Activated CD4-positive, alpha-beta T cell treated with anti-CD3 and anti-CD28 coated beads, Interleukin-2, amount 10 ng/mL, durations not matched to agents 24 days and 14 days (primary cell): ENCODE measurements around the gene GPR15LG. TPM values are rescaled to one million over a fixed set of nuclear protein-coding genes. Genes with fewer than 3 reads are reported as not detected.
A peak's percentile ranks its signal among the peaks of the same experiment; 100 is the strongest.
"Not testable (repeated sequence)": the region's sequence is repeated elsewhere in the genome, so short reads cannot be mapped to it uniquely, and the experiment has no call there.

Experiments
- DNase-seq: peaks from one replicate; pipeline ENCODE4 v3.0.0; 2022
- H3K27ac Mint-ChIP-seq: one replicate; pipeline ENCODE4 v1.8.0; 2022; ENCODE audit warnings: mild to moderate bottlenecking, mixed read lengths
- H3K27me3 Mint-ChIP-seq: one replicate; pipeline ENCODE4 v1.8.0; 2022; ENCODE audit warnings: mixed read lengths
- H3K36me3 Mint-ChIP-seq: one replicate; pipeline ENCODE4 v1.8.0; 2022; ENCODE audit warnings: low read depth, mild to moderate bottlenecking, mixed read lengths
- H3K4me1 Mint-ChIP-seq: one replicate; pipeline ENCODE4 v1.8.0; 2021; ENCODE audit warnings: mixed read lengths
- H3K4me3 Mint-ChIP-seq: one replicate; pipeline ENCODE4 v1.8.0; 2022; ENCODE audit warnings: mild to moderate bottlenecking, moderate library complexity, mixed read lengths
- H3K9me3 Mint-ChIP-seq: one replicate; pipeline ENCODE4 v1.8.0; 2021; ENCODE audit warnings: mixed read lengths
- intact Hi-C: fragments of 100-400 bp; cut with micrococcal nuclease; formaldehyde crosslinking; loops from one replicate; pipeline ENCODE4 v1.15.1; 2023
- total RNA-seq: library from RNA; stranded (reverse); gene quantifications from 2 replicates; pipeline ENCODE4 v1.2.3, GENCODE V29; 2022

The GPR15LG gene
- not detected in 2 replicates for total RNA-seq

DNA sequence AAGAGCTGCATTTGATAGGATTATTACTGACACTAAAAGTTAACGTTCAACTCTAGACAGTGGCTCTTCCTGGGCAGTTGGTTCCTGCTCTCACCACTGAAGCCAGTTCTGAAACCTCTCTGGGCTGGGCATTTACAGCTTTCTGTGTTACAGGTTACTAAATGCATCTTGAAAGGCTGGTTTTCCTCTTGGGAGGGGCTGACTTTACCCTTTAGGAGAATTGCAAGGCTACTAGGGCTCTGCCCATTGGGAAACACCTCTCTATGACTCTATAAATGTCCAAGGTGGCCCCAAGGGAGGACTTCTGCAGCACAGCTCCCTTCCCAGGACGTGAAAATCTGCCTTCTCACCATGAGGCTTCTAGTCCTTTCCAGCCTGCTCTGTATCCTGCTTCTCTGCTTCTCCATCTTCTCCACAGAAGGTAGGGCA lies at the start of gene GPR15LG:
GPR15LG (plus strand) TSS at position 301 of the 429 bp plus-strand sequence; CDS start at position 352, 51 bp downstream.
- no peaks in the 10 kb centered on the region for H3K36me3 Mint-ChIP-seq
- H3K9me3 Mint-ChIP-seq = no peaks in the 10 kb centered on the region
- no peak within 1 kb of the TSS for H3K4me3 Mint-ChIP-seq
- H3K27ac Mint-ChIP-seq = no peak within 1 kb of the TSS
- DNase-seq = no peak
- H3K4me1 Mint-ChIP-seq = peaks cover 5% of the 10 kb centered on the region
- H3K27me3 Mint-ChIP-seq = no peaks in the 10 kb centered on the region
- intact Hi-C loops = no loop called here

DNA sequence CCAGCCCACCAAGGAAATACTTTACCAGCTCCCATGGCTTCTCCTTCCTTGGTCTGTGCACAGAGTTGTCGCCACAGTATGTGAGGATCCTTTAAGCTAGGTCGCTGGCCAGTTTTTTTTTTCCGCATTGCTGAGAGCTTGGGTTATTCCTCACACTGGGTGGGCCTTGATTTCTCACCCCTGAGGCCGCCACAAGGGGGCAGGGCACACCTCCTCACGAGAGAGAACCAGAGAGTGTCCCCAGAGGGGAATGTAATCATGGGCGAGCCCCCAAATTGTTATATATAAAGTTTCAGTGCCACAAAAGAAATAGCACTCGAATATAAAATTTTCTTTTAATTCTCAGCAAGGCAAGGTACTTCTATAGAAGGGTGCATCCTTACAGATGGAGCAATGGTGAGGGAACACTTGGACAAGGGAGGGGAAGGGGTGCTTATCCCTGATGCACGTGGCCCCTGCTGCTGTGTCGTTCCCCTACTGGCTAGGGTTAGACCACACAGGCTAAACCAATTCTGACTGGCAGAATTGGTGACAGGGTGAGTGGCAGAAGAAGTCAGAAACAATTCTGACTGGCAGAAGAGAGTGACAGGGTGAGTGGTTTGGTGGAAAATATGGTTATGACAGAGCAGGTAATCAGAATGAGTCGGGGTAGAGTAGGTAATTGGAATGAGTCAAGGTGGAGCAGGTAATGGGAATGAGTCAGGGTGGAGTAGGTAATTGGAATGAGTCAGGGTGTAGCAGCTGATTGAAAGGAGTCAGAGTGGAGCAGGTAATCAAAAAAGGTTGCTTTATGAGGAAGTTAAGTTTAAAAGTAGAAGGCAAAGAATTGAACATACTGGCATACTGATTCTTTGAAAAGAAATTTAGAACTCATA lies 47.5 kb upstream of the GPR15LG start:
- intact Hi-C loops, H3K27ac Mint-ChIP-seq, H3K4me3 Mint-ChIP-seq, DNase-seq, H3K36me3 Mint-ChIP-seq, H3K4me1 Mint-ChIP-seq: not testable (repeated sequence)
- Mint-ChIP-seq H3K27me3 (peaks cover 17% of the 10 kb centered on the region), H3K9me3 (peaks cover 15% of the 10 kb centered on the region)

DNA sequence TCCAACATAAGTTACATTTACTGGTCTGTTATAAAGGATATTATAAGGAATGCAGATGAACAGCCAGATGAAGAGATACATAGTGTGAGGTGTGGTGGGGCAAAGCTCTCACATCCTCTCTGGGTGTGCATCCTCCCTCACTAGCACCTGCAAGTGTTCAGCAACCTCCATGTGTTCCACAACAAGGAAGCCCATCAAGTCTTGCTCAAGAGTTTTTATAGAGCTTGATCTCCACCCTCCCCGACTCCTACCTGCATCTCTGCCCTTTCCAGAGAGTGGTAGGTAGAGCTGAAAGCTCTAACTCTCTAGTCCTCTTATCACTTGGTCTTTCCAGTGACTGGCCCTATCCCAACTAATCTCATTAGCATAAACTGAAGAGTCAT lies 46.8 kb upstream of the GPR15LG start:
- H3K27me3 Mint-ChIP-seq = peaks cover 16% of the 10 kb centered on the region
- no peaks in the 10 kb centered on the region for H3K36me3 Mint-ChIP-seq
- no peak overlapping the region for H3K27ac Mint-ChIP-seq
- intact Hi-C loops = no loop called here
- peaks cover 15% of the 10 kb centered on the region for H3K9me3 Mint-ChIP-seq
- no peaks in the 10 kb centered on the region for H3K4me1 Mint-ChIP-seq
- no peak for DNase-seq
- H3K4me3 Mint-ChIP-seq = no peak overlapping the region

DNA sequence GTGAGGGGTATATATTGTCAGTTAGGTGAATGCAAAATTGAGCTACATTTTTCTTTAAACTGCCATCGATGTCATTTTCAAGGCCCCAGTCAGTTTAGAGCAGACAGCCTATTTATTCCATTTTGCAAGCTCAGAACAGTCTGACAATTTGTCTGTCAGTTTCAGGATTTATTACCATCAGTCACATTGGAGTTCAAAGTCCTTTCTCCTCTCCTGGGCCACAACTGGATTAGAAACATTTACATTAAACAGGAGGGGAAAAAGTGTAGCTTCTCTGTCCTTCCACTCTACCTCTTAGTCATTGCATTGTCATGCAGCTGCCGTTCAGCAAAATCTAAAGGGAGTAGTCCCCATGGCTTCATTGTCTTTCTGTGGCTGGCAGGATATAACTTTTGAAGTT lies 37.8 kb upstream of the GPR15LG start:
- Mint-ChIP-seq H3K4me1 (peaks cover 17% of the 10 kb centered on the region), H3K4me3 (no peak overlapping the region), H3K27ac (no peak overlapping the region), H3K36me3 (peaks cover 5% of the 10 kb centered on the region), H3K9me3 (no peaks in the 10 kb centered on the region), H3K27me3 (peaks cover 14% of the 10 kb centered on the region)
- DNase-seq = no peak
- intact Hi-C loops = no loop called here

DNA sequence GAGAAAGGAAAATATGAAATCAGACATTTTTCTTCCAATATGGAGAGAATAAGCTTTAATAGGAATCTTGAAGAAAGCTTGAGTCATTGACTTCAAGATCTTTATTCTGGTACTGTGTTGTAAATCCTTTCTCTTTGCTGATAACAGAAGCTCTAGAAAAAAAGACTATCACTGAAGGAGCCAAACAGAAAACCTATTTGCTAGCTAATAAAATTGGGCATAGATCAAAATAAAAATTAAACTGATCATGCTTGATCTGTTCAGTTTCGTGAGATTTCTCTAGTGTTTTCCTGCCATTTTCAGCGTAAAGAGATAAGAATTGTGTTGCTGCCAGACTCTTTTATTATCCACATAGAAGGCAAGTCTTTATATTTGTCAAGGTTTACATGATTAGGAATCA lies 35.8 kb upstream of the GPR15LG start:
- no peaks in the 10 kb centered on the region for H3K9me3 Mint-ChIP-seq
- H3K4me1 Mint-ChIP-seq = peaks cover 25% of the 10 kb centered on the region
- H3K27ac Mint-ChIP-seq = peak overlapping the region; percentile 97
- H3K4me3 Mint-ChIP-seq = peak overlapping the region; percentile 6
- H3K36me3 Mint-ChIP-seq = peaks cover 16% of the 10 kb centered on the region
- H3K27me3 Mint-ChIP-seq = peaks cover 11% of the 10 kb centered on the region
- intact Hi-C loops = no loop called here
- no peak for DNase-seq

DNA sequence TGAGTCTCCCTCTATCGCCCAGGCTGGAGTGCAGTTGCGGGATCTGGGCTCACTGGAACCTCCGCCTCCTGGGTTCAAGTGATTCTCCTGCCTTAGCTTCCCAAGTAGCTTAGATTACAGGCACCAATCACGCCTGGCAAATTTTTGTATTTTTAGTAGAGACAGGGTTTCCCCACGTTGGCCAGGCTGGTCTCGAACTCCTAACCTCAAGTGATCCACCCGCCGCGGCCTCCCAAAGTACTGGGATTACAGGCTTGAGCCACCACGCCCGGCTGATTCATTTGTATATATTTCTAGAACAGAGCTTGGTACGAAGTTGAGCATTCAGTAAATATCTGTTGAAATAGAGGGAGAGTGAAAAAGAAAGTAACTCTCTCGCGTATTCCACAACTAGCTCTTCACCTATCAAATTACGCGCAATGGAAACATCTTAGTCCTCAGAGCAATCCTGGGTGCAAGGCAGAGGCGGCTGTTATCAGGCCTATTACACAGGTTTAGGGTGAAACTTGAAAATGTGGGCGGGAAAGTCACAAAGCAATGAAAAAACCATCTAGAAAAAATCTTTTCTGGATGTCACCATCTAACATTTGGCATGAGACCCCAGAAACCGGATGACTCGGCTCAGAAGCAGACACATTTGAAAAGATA lies 35.0 kb upstream of the GPR15LG start:
- H3K9me3 Mint-ChIP-seq = no peaks in the 10 kb centered on the region
- H3K27ac Mint-ChIP-seq = peak overlapping the region; percentile 97
- DNase-seq = peak; percentile 81
- intact Hi-C loops = loop anchor here (1.0 kb wide), 1 partner anchor 191 kb away; no protein-coding TSS in a partner anchor
- peaks cover 11% of the 10 kb centered on the region for H3K27me3 Mint-ChIP-seq
- H3K4me1 Mint-ChIP-seq = peaks cover 25% of the 10 kb centered on the region
- peak overlapping the region; percentile 97 for H3K4me3 Mint-ChIP-seq
- H3K36me3 Mint-ChIP-seq = peaks cover 23% of the 10 kb centered on the region

DNA sequence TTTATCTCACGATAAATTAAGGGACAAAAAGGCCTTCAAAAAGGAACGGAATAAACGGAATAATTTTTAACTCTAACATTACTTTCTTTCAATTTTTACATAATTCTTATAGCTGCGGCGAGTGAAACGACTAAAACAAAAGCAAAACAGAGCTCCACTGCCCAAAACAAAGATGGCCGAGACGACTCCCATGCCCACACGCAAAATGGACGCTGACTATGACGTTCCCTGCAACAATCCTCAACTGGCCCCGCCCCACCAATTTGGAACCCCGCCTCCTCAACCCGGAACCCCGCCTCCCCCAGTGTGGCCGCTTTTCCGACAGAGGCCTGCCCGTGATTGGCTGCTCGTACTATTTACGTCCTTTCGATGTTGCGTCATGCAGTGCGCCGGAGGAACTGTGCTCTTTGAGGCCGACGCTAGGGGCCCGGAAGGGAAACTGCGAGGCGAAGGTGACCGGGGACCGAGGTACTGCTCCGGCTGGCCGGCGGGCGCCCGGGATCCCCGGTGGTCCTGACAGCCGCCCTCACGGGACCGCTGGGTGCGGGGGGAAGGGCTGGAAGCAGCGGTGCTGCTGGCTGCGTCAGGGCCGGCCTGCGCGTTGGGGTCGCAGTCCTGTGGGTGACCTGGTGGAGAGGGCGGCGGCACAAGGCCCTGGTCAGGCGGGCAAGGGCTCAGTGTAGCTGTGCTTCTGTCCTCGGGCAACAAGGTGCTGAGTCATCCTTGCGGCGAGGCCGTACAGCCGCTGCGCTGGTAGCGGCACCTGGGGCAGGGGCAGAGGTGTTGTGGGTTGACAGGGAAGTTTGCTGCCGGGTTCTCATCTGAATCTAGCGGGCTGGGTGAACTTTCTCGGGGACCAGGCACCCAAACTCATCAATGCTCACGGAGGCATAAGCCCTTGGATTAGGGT lies 34.2 kb upstream of the GPR15LG start, which contains the start of gene GHITM:
GHITM (plus strand) TSS at position 384 of the 910 bp plus-strand sequence. CDS start 1,992 bp downstream, outside the sequence.
- Mint-ChIP-seq H3K4me1 (peaks cover 25% of the 10 kb centered on the region), H3K27me3 (peaks cover 7% of the 10 kb centered on the region), H3K36me3 (peaks cover 27% of the 10 kb centered on the region), H3K4me3 (peak within 1 kb of the TSS; percentile 97), H3K9me3 (no peaks in the 10 kb centered on the region), H3K27ac (peak within 1 kb of the TSS; percentile 97)
- intact Hi-C loops = loop anchor here (1.0 kb wide), 1 partner anchor 190 kb away; no protein-coding TSS in a partner anchor
- peak; percentile 100 for DNase-seq

DNA sequence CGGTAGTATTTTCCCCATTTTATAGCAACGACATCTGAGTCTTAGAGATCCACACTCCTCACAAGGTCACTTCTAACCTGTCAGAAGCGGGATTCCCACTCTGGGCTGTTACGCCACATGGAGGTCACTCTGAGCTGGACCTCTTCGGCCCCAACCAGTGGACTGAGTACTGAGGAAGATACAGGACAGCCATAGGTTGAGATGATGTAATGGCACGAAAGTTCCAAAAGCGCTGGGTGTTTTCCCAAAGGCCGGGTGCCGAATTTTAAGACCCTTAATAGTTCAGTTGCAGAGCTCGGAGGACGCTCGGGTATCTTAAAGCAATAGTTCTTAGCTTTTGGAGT lies 33.6 kb upstream of the GPR15LG start:
- Mint-ChIP-seq H3K4me1 (peaks cover 25% of the 10 kb centered on the region), H3K9me3 (no peaks in the 10 kb centered on the region), H3K36me3 (peaks cover 31% of the 10 kb centered on the region), H3K27ac (peak overlapping the region; percentile 97), H3K4me3 (peak overlapping the region; percentile 97), H3K27me3 (peaks cover 4% of the 10 kb centered on the region)
- no peak for DNase-seq
- intact Hi-C loops = no loop called here

DNA sequence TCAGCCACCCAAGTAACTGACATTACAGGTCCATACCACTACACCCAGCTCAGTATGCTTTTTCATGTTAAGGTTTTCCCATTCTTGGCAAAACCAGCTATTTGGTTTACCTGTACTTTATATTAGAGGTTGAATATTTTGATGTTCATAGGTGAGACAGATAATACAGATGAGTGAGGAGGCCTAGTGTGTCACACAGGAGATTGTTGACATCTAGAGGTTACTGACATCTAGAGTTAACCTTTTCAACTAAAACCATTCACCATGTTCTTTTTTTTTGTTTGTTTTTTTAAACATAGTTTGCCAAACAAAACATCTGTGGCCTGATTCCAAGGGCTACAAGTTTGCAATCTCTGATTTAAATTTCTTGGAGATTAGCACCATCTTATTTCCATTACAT lies 26.3 kb upstream of the GPR15LG start:
- H3K27ac Mint-ChIP-seq = no peak overlapping the region
- peaks cover 58% of the 10 kb centered on the region for H3K36me3 Mint-ChIP-seq
- H3K4me1 Mint-ChIP-seq = no peaks in the 10 kb centered on the region
- intact Hi-C loops = loop anchor here (5.0 kb wide), 1 partner anchor 390 kb away; no protein-coding TSS in a partner anchor
- H3K4me3 Mint-ChIP-seq = no peak overlapping the region
- no peaks in the 10 kb centered on the region for H3K9me3 Mint-ChIP-seq
- H3K27me3 Mint-ChIP-seq = no peaks in the 10 kb centered on the region
- DNase-seq = no peak

DNA sequence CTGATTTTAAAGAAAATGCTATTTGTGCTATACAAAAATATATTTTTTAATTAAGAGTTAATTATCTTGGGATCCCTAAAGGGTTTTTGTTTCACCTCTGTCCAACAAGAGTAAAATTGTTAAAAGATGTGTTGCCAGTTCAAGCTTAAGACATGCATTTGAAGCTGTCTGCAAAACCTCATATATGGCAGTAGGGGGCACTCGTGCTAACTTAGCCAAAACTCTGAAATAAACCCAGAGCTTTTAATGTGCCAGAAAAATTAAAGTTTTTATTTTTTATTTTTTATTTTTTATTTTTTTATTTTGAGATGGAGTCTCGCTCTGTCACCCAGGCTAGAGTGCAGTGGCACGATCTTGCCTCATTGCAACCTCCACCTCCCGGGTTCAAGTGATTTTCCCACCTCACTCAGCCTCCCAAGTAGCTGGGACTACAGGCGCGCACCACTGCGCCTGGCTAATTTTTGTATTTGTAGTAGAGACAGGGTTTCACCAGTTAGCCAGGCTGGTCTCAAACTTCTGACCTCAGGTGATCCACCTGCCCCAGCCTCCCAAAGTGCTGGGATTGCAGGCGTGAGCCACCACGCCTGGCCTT lies 25.5 kb upstream of the GPR15LG start:
- H3K27ac Mint-ChIP-seq, H3K4me1 Mint-ChIP-seq, H3K9me3 Mint-ChIP-seq, H3K4me3 Mint-ChIP-seq, H3K27me3 Mint-ChIP-seq: not testable (repeated sequence)
- peak; percentile 65 for DNase-seq
- intact Hi-C loops = loop anchor here (1.0 to 5.0 kb wide), 2 partner anchors 57 to 389 kb away; no protein-coding TSS in a partner anchor
- peaks cover 56% of the 10 kb centered on the region for H3K36me3 Mint-ChIP-seq

DNA sequence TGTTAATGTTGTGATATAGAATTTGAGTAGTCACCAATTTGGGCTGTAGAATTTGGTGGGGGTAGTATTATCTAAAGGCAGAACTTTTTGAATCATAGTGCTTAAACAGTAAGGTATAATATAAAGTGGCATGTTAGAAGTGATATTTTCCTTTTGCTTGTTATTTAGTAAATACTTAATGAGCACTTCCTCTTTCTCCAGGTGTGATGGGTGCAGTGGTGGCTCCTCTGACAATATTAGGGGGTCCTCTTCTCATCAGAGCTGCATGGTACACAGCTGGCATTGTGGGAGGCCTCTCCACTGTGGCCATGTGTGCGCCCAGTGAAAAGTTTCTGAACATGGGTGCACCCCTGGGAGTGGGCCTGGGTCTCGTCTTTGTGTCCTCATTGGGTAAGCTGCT lies 23.7 kb upstream of the GPR15LG start:
- no peak for DNase-seq
- Mint-ChIP-seq H3K27ac (no peak overlapping the region), H3K4me1 (peaks cover 2% of the 10 kb centered on the region), H3K4me3 (no peak overlapping the region), H3K9me3 (no peaks in the 10 kb centered on the region), H3K27me3 (no peaks in the 10 kb centered on the region), H3K36me3 (peaks cover 58% of the 10 kb centered on the region)
- intact Hi-C loops = loop anchor here (5.0 kb wide), 1 partner anchor 387 kb away; no protein-coding TSS in a partner anchor

DNA sequence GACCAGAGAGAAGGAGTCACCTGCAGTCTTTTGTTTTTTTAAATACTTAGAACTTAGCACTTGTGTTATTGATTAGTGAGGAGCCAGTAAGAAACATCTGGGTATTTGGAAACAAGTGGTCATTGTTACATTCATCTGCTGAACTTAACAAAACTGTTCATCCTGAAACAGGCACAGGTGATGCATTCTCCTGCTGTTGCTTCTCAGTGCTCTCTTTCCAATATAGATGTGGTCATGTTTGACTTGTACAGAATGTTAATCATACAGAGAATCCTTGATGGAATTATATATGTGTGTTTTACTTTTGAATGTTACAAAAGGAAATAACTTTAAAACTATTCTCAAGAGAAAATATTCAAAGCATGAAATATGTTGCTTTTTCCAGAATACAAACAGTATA lies 20.8 kb upstream of the GPR15LG start:
- Mint-ChIP-seq H3K9me3 (no peaks in the 10 kb centered on the region), H3K27me3 (no peaks in the 10 kb centered on the region), H3K27ac (no peak overlapping the region), H3K4me3 (no peak overlapping the region), H3K36me3 (peaks cover 45% of the 10 kb centered on the region), H3K4me1 (peaks cover 7% of the 10 kb centered on the region)
- no peak for DNase-seq
- intact Hi-C loops = no loop called here

DNA sequence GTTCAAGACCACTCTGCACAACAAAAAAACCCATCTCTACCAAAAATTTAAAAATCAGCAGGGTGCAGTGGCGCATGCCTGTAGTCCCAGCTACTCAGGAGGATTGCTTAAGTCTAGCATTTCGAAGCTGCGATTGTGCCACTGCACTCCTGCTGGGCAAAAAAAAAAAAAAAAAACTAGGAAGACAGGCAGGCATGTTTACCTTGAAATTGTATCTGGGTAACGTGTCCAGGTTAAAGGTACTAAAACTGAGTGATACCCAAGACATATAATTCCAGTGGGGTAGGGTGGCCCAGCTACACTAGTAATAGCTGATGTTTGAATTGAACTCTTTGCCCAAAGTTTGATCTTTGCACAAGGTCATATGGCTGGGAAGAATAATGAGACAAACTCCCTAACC lies 18.1 kb upstream of the GPR15LG start:
- Mint-ChIP-seq H3K9me3 (no peaks in the 10 kb centered on the region), H3K36me3 (peaks cover 33% of the 10 kb centered on the region), H3K27ac (no peak overlapping the region), H3K4me1 (peaks cover 9% of the 10 kb centered on the region), H3K27me3 (peaks cover 3% of the 10 kb centered on the region), H3K4me3 (no peak overlapping the region)
- DNase-seq = no peak
- intact Hi-C loops = no loop called here
